Testis (tissue), 3 donors: ENCODE data around the gene CCDC137. TPM values are rescaled to one million over a fixed set of nuclear protein-coding genes. Genes with fewer than 3 reads are reported as not detected.

Experiments used
- DNase-seq: peaks from one replicate; pipeline ENCODE4 v3.0.0-alpha.2; 2019
- H3K27ac ChIP-seq, 2 donors: fragments of 200-600 bp; sonication (generic); one replicate each; pipeline ENCODE4 v1.5.1; 2019
- H3K27me3 ChIP-seq: fragments of 200-600 bp; sonication (generic); one replicate; pipeline ENCODE4 v1.5.1; 2019
- H3K36me3 ChIP-seq: fragments of 200-600 bp; sonication (generic); one replicate; pipeline ENCODE4 v1.5.1; 2017; ENCODE audit warnings: low read depth; ENCODE audit errors: missing control alignments
- H3K4me1 ChIP-seq: fragments of 200-600 bp; sonication (generic); one replicate; pipeline ENCODE4 v1.5.1; 2019
- H3K4me3 ChIP-seq, 2 donors: fragments of 200-600 bp; sonication (generic); one replicate each; pipeline ENCODE4 v1.5.1; 2017 to 2019
- H3K9me3 ChIP-seq: fragments of 200-600 bp; sonication (generic); one replicate; pipeline ENCODE4 v1.5.1; 2017
- CTCF ChIP-seq, 3 experiments: fragments of 450-650 bp in 2 of 3; fragments of 200-600 bp in 1 of 3; sonication (generic) in 1 of 3; IDR thresholded peaks; one replicate each; pipeline ENCODE4 v1.5.1; 2016 to 2019; ENCODE audit warnings: antibody characterized with exemption in 3 of 3, mild to moderate bottlenecking in 2 of 3, moderate library complexity in 1 of 3
- POLR2A ChIP-seq: fragments of 450-650 bp; IDR thresholded peaks from one replicate; pipeline ENCODE4 v1.6.1; 2017; ENCODE audit warnings: antibody characterized with exemption, mild to moderate bottlenecking, moderate library complexity
- WGBS, 2 donors: methylation state at CpG; one replicate each; pipeline ENCODE4 v1.1.5; 2018; 5-methylcytosine and 5-hydroxymethylcytosine counted together
- intact Hi-C: fragments of 100-400 bp; cut with DNase I; formaldehyde crosslinking; loops from one replicate; pipeline ENCODE4 v1.15.1; 2023; ENCODE audit warnings: low total_unique reads
- polyA plus RNA-seq: library from polyadenylated mRNA; stranded (reverse); fragments of 350-450 nt; fragmentation: Illumina TruSeq; extraction: RNeasy Lipid Tissue Mini Kit (QIAGEN cat#74804); gene quantifications from one replicate; pipeline ENCODE4 v1.2.3, GENCODE V29; 2014; ENCODE audit warnings: low read depth, low replicate concordance; ENCODE audit not compliant: insufficient read depth
- total RNA-seq, 2 donors: library from RNA; depleted of rRNA; stranded (reverse); fragments of >200 nt; gene quantifications; one replicate each; pipeline ENCODE4 v1.2.3, GENCODE V29; 2016

CCDC137 gene
- total and polyA plus RNA-seq, 3 donors from 2014 or later: 18.6 to 19.9 (median 19.0) TPM

GRCh38 chr17:81706232-81706611, 39.7 kb downstream of the CCDC137 start:
- DNase-seq: no peak
- H3K4me1 ChIP-seq: peaks cover 28% of the 10 kb centered on the region
- no peak for TF ChIP-seq CTCF (IDR thresholded peaks at IDR 0.05)
- no peak for TF ChIP-seq POLR2A
- 92 to 94% methylated on average over 15 to 17 of the region's 17 CpGs for WGBS, 2 donors
- no peaks in the 10 kb centered on the region for H3K9me3 ChIP-seq
- H3K36me3 ChIP-seq: no peaks in the 10 kb centered on the region
- no peak overlapping the region for H3K4me3 ChIP-seq
- H3K27me3 ChIP-seq: no peaks in the 10 kb centered on the region
- intact Hi-C loops: no loop called here
- no peak overlapping the region for H3K27ac ChIP-seq

GRCh38 chr17:81706757-81707624, 40.5 kb downstream of the CCDC137 start:
- H3K27me3 ChIP-seq: no peaks in the 10 kb centered on the region
- H3K36me3 ChIP-seq: no peaks in the 10 kb centered on the region
- peaks cover 26% of the 10 kb centered on the region for H3K4me1 ChIP-seq
- intact Hi-C loops: no loop called here
- WGBS, 2 donors: 90% methylated on average over 47 to 54 of the region's 54 CpGs
- no peaks in the 10 kb centered on the region for H3K9me3 ChIP-seq
- TF ChIP-seq POLR2A: no peak
- no peak for TF ChIP-seq CTCF (IDR thresholded peaks at IDR 0.05)
- no peak overlapping the region for H3K4me3 ChIP-seq
- no peak overlapping the region for H3K27ac ChIP-seq
- DNase-seq: no peak

GRCh38 chr17:81707725-81708646, 41.4 kb downstream of the CCDC137 start:
- TF ChIP-seq CTCF (IDR thresholded peaks at IDR 0.05): no peak
- TF ChIP-seq POLR2A: no peak
- Histone ChIP-seq H3K27ac (no peak overlapping the region), H3K9me3 (no peaks in the 10 kb centered on the region), H3K27me3 (no peaks in the 10 kb centered on the region), H3K4me1 (peaks cover 23% of the 10 kb centered on the region), H3K4me3 (no peak overlapping the region), H3K36me3 (no peaks in the 10 kb centered on the region)
- no peak for DNase-seq
- WGBS, 2 donors: 81 to 84% methylated on average over 12 to 25 of the region's 25 CpGs
- intact Hi-C loops: no loop called here

GRCh38 chr17:81708739-81709185, 42.2 kb downstream of the CCDC137 start:
- Histone ChIP-seq H3K27me3 (no peaks in the 10 kb centered on the region), H3K4me1 (peaks cover 31% of the 10 kb centered on the region), H3K27ac (no peak overlapping the region), H3K9me3 (no peaks in the 10 kb centered on the region), H3K36me3 (no peaks in the 10 kb centered on the region), H3K4me3 (no peak overlapping the region)
- TF ChIP-seq POLR2A (no peak), CTCF (IDR thresholded peaks at IDR 0.05) (no peak)
- intact Hi-C loops: no loop called here
- DNase-seq: no peak
- WGBS, 2 donors: 77 to 91% methylated on average over 11 to 14 of the region's 17 CpGs
